Measurements from ENCODE around the gene TMC3.

DNA sequence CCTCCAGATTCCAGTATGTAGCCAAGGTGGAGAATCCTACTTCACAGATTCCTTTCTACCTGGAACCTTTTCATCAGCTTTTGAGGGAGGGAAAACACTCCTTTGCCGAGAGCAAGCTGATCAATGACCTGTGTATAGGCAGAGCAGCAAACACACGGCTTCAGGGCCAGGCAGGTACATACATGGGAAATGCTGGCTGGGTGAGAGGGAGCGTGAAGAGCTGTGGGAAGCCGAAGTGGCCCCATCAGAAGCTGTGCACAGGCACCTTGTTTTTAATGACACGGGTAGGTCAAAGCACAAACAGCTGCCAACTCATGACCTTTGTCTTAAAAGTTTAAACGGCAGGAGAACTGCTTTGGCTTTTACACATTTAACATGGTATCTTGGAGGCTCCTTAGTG lies 75.4 kb downstream of the TMC3 start:
- TF ChIP-seq CTCF (IDR thresholded peaks at IDR 0.05) (no peak), POLR2A (IDR thresholded peaks at IDR 0.05) (no peak), EP300 (IDR thresholded peaks at IDR 0.05) (no peak)
